Measurements from ENCODE around the gene ELAVL1. TPM values are rescaled to one million over a fixed set of nuclear protein-coding genes. Genes with fewer than 3 reads are reported as not detected.
A peak's percentile ranks its signal among the peaks of the same experiment; 100 is the strongest.

Gene ELAVL1
- total and polyA plus RNA-seq, 3 donors from 2014 or later, result 75.7 to 128 (median 84.8) TPM

- intact Hi-C loops (cut with DNase I; ENCODE audit: low total_unique reads), result no loop called here
- no peaks in the 10 kb centered on the region for H3K4me1 ChIP-seq
- WGBS, 2 donors, result 61 to 89% methylated on average over 3 to 7 of the region's 7 CpGs
- no peaks in the 10 kb centered on the region for H3K27me3 ChIP-seq
- H3K9me3 ChIP-seq, result no peaks in the 10 kb centered on the region
- H3K36me3 ChIP-seq (ENCODE audit: low read depth, missing control alignments), result no peaks in the 10 kb centered on the region
- H3K4me3 ChIP-seq, result no peak overlapping the region
- H3K27ac ChIP-seq, result no peak overlapping the region
- no peak for DNase-seq
- TF ChIP-seq CTCF (IDR thresholded peaks at IDR 0.05), result no peak
- TF ChIP-seq POLR2A (IDR thresholded peaks at IDR 0.05), result no peak
Observed at GRCh38 chr19:7975037-7975436, 30.4 kb downstream of the ELAVL1 start.

GRCh38 chr19:7973883-7974282, 31.6 kb downstream of the ELAVL1 start:
- 83 to 91% methylated on average over 12 of the region's 12 CpGs for WGBS, 2 donors
- H3K27ac ChIP-seq, result no peak overlapping the region
- no peaks in the 10 kb centered on the region for H3K9me3 ChIP-seq
- no peaks in the 10 kb centered on the region for H3K4me1 ChIP-seq
- no peak for DNase-seq
- H3K4me3 ChIP-seq, result no peak overlapping the region
- H3K36me3 ChIP-seq (ENCODE audit: low read depth, missing control alignments), result no peaks in the 10 kb centered on the region
- H3K27me3 ChIP-seq, result no peaks in the 10 kb centered on the region
- TF ChIP-seq CTCF (IDR thresholded peaks at IDR 0.05) (no peak), POLR2A (IDR thresholded peaks at IDR 0.05) (no peak)
- intact Hi-C loops (cut with DNase I; ENCODE audit: low total_unique reads), result no loop called here

- no peaks in the 10 kb centered on the region for H3K36me3 ChIP-seq (ENCODE audit: low read depth, missing control alignments)
- TF ChIP-seq CTCF (IDR thresholded peaks at IDR 0.05), result no peak
- DNase-seq, result no peak
Observed at GRCh38 chr19:7971553-7972520, 33.6 kb downstream of the ELAVL1 start.

GRCh38 chr19:7970716-7971448, 34.6 kb downstream of the ELAVL1 start:
- Histone ChIP-seq H3K4me3 (no peak overlapping the region), H3K9me3 (no peaks in the 10 kb centered on the region), H3K4me1 (no peaks in the 10 kb centered on the region), H3K27ac (no peak overlapping the region), H3K27me3 (no peaks in the 10 kb centered on the region), H3K36me3 (ENCODE audit: low read depth, missing control alignments) (no peaks in the 10 kb centered on the region)
- intact Hi-C loops (cut with DNase I; ENCODE audit: low total_unique reads), result no loop called here
- DNase-seq, result peak; percentile 46
- TF ChIP-seq POLR2A (IDR thresholded peaks at IDR 0.05) (no peak), CTCF (IDR thresholded peaks at IDR 0.05) (peak; percentile 48 to 62 (median 60))
- WGBS, 2 donors, result 73% methylated on average over 9 to 12 of the region's 12 CpGs

More at GRCh38 chr19:7971553-7972520, 33.6 kb downstream of the ELAVL1 start:
- no peaks in the 10 kb centered on the region for H3K4me1 ChIP-seq
- H3K4me3 ChIP-seq, result no peak overlapping the region
- WGBS, 2 donors, result 78 to 81% methylated on average over 11 to 35 of the region's 35 CpGs
- H3K9me3 ChIP-seq, result no peaks in the 10 kb centered on the region
- intact Hi-C loops (cut with DNase I; ENCODE audit: low total_unique reads), result no loop called here
- no peak overlapping the region for H3K27ac ChIP-seq
- H3K27me3 ChIP-seq, result no peaks in the 10 kb centered on the region

Measured in testis (tissue), 3 donors.